ENCODE data around the gene SLC41A1.
"Not testable (repeated sequence)": the region's sequence is repeated elsewhere in the genome, so short reads cannot be mapped to it uniquely, and the experiment has no call there.

DNA sequence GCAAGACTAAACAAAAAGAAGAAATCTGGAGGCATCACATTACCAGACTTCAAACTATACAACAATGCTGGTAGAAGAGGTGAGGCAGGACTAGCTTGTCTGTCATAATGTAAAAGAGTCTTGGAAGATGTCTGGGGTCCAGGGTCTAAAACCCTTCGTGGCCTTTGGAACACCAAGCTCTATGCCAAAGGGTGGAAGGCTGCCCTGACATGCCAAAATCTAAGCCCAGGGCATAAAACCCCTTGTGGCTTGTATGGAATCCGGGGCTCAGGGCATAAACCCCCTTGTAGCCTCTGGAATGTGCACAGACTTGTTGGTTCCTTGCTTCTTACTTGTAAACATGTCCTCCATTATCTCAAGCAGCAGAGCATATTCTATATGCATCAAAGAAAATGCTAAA is 44.5 kb upstream of the SLC41A1 start:
- TF ChIP-seq, protein P1, sequence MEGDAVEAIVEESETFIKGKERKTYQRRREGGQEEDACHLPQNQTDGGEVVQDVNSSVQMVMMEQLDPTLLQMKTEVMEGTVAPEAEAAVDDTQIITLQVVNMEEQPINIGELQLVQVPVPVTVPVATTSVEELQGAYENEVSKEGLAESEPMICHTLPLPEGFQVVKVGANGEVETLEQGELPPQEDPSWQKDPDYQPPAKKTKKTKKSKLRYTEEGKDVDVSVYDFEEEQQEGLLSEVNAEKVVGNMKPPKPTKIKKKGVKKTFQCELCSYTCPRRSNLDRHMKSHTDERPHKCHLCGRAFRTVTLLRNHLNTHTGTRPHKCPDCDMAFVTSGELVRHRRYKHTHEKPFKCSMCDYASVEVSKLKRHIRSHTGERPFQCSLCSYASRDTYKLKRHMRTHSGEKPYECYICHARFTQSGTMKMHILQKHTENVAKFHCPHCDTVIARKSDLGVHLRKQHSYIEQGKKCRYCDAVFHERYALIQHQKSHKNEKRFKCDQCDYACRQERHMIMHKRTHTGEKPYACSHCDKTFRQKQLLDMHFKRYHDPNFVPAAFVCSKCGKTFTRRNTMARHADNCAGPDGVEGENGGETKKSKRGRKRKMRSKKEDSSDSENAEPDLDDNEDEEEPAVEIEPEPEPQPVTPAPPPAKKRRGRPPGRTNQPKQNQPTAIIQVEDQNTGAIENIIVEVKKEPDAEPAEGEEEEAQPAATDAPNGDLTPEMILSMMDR (conservative IDR thresholded peaks at IDR 0.05; ENCODE audit: low read depth, low read length), result not testable (repeated sequence)
- not testable (repeated sequence) for TF ChIP-seq EZH2 (IDR thresholded peaks at IDR 0.05; ENCODE audit: low read length, unreplicated experiment)
